NCI-H526 (cell line): ENCODE data around the gene SHD.
"Not testable (repeated sequence)": the region's sequence is repeated elsewhere in the genome, so short reads cannot be mapped to it uniquely, and the experiment has no call there.

Experiments used
- DNase-seq, 2 experiments: peaks; one replicate each; lab custom pipeline; 2025; lab: John Stamatoyannopoulos, UW

SHD gene

GRCh38 chr19:4327252-4327876, 48.3 kb downstream of the SHD start:
- DNase-seq = no peak

GRCh38 chr19:4327877-4328242, 48.8 kb downstream of the SHD start:
- no peak for DNase-seq

GRCh38 chr19:4328243-4328990, 49.4 kb downstream of the SHD start:
- DNase-seq = no peak

GRCh38 chr19:4328991-4329681, 50.1 kb downstream of the SHD start:
- DNase-seq = not testable (repeated sequence)

- no peak for DNase-seq
These were observed 50.8 kb downstream of the SHD start for GRCh38 chr19:4329858-4330257.

- DNase-seq = no peak
These were observed 56.0 kb downstream of the SHD start for GRCh38 chr19:4334929-4335570.

- DNase-seq = peak in 1 of 2 experiments; percentile 14
These were observed 58.9 kb downstream of the SHD start for GRCh38 chr19:4337906-4338440.

- peak in 1 of 2 experiments; percentile 48 for DNase-seq
These were observed 59.6 kb downstream of the SHD start, which contains the start of gene STAP2 for GRCh38 chr19:4338441-4339355. TSS of gene STAP2 (minus strand) at chr19:4338827. CDS start at chr19:4338753, 74 bp downstream.
